HepG2 (cell line): Measurements from ENCODE around the gene MYADML2. TPM values are rescaled to one million over a fixed set of nuclear protein-coding genes. Genes with fewer than 3 reads are reported as not detected.

Source experiments
- GATA4 ChIP-seq: sonication (generic); IDR thresholded peaks from 2 replicates; pipeline ENCODE4 v1.6.1; 2016; ENCODE audit warnings: antibody characterized with exemption, low read depth, borderline replicate concordance
- HOXA7 ChIP-seq: sonication (generic); formaldehyde crosslinking; IDR thresholded peaks from 2 replicates; pipeline ENCODE4 v1.8.1; 2022; ENCODE audit warnings: mild to moderate bottlenecking, missing genetic modification reagents, moderate library complexity
- MTA1 ChIP-seq: sonication (generic); formaldehyde crosslinking; IDR thresholded peaks from 2 replicates; pipeline ENCODE4 v1.4.0; 2020; ENCODE audit warnings: missing genetic modification reagents, mild to moderate bottlenecking, borderline replicate concordance
- NFAT5 ChIP-seq: sonication (generic); formaldehyde crosslinking; IDR thresholded peaks from 2 replicates; pipeline ENCODE4 v1.4.0; 2020; ENCODE audit warnings: missing genetic modification reagents
- RBM22 ChIP-seq: fragments of 200-400 bp; formaldehyde crosslinking; optimal IDR thresholded peaks from 2 replicates; pipeline ENCODE3; 2017; ENCODE audit warnings: mild to moderate bottlenecking, low read length, moderate library complexity
- SAFB2 ChIP-seq: sonication (generic); formaldehyde crosslinking; IDR thresholded peaks from 2 replicates; pipeline ENCODE4 v1.5.1; 2020; ENCODE audit warnings: missing genetic modification reagents, low read depth, mild to moderate bottlenecking, borderline replicate concordance
- ZNF180 ChIP-seq: sonication (generic); formaldehyde crosslinking; IDR thresholded peaks from 2 replicates; pipeline ENCODE4 v1.4.0; 2020; ENCODE audit warnings: low read depth, missing genetic modification reagents, borderline replicate concordance
- ZNF33B ChIP-seq: sonication (generic); formaldehyde crosslinking; IDR thresholded peaks from 2 replicates; pipeline ENCODE4 v1.5.1; 2020; ENCODE audit warnings: mild to moderate bottlenecking, missing genetic modification reagents
- ZNF557 ChIP-seq: sonication (generic); formaldehyde crosslinking; IDR thresholded peaks from 2 replicates; pipeline ENCODE4 v1.4.0; 2020; ENCODE audit warnings: missing genetic modification reagents
- ZNF580 ChIP-seq: IDR thresholded peaks from 2 replicates; pipeline ENCODE4 v1.6.1; 2016; ENCODE audit warnings: low read depth, borderline replicate concordance
- ZNF878 ChIP-seq: sonication (generic); formaldehyde crosslinking; IDR thresholded peaks from 2 replicates; pipeline ENCODE4 v1.8.1; 2023; ENCODE audit warnings: mild to moderate bottlenecking, missing genetic modification reagents, moderate library complexity
- polyA plus RNA-seq, 8 experiments: library from polyadenylated mRNA; depleted of rRNA in 3 of 8; stranded (reverse) in 7 of 8; unstranded in 1 of 8; fragments of >200 nt; fragmentation: Illumina TruSeq in 4 of 8; extraction: Trizol in 4 of 8; gene quantifications; 2 replicates each; pipeline versions ENCODE4 v1.2.1 to v1.2.3, GENCODE V29; 2011 to 2016; ENCODE audit warnings: low read depth in 4 of 8, missing spikeins in 1 of 8, mixed read lengths in 1 of 8; ENCODE audit not compliant: insufficient read depth in 1 of 8
- total RNA-seq, 5 experiments: library from RNA; depleted of rRNA; stranded (reverse); fragments of >200 nt; fragmentation: Illumina TruSeq; extraction: Trizol; gene quantifications; 2 replicates each; pipeline ENCODE4 v1.2.3, GENCODE V29; 2016; ENCODE audit warnings: low read depth in 1 of 5
- TF ChIP-seq, protein P1 (sequence below): IDR thresholded peaks from 2 replicates; pipeline ENCODE4 v1.6.1; 2018; ENCODE audit warnings: missing genetic modification reagents
- TF ChIP-seq, protein P2 (sequence below): sonication (generic); formaldehyde crosslinking; IDR thresholded peaks from 2 replicates; pipeline ENCODE4 v1.9.0; 2021; ENCODE audit warnings: missing genetic modification reagents, borderline replicate concordance
- TF ChIP-seq, protein P3 (sequence below): sonication (generic); formaldehyde crosslinking; IDR thresholded peaks from 2 replicates; pipeline ENCODE4 v1.5.0; 2020; ENCODE audit warnings: missing genetic modification reagents, mild to moderate bottlenecking, borderline replicate concordance

Gene MYADML2
- total and polyA plus RNA-seq, 2 of the 13 experiments (the other 11 are each of a cell fraction or from before 2014, with no cell fraction given) = not detected

DNA sequence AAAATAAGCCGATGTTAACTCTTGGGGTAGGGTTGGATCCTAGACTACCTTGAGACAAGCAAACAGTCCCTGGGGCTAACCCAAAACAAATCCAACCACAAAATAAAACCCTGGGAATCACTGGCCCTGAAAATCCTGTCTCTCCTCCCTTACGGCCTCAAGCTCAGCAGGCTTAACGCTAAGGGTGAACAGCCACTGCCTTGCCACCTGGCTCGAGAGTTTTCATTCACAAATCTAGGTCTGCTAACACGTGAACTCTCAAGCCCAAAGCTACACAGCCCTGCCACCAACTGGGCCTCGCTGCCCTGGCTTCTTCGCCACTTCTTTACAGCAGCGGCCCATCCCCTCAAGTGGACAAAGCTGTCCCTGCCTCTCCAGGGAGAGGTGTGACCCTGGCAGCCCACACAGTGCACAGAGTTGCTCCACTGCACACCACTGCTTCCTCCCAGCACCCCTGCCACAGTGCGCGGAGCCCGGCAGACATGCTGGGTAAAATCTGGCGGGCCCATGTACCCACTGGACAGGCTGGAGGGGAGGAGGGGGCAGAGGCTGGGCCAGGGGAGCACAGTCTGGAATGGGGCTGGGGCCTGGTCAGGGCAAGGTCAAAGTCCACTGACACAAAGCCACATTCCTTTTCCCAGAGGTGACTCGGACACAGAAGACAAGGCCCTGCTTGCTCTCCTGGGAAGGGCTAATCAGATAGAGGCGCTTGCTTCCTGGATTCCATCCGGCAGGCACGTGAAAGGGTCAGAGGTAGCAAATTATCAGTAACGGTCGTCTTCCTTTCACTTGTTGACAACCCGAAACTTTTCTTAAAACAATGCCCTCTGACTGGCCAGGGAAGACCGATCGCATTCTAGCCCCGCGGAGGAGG is 36.8 kb downstream of the MYADML2 start (continued):
- TF ChIP-seq GATA4 = peak; percentile 84; the same call in 1 of the 2 replicates
- no peak for TF ChIP-seq ZNF33B
- 0 out of 2 replicates have a peak, but pooled peaks have one; percentile 41 for TF ChIP-seq ZNF180 (CRISPR knock-in tag)
- TF ChIP-seq NFAT5 (CRISPR knock-in tag) = no peak; the same call in 1 of the 2 replicates
- TF ChIP-seq SAFB2 (CRISPR knock-in tag) = peak; percentile 59; the same call in 1 of the 2 replicates
- peak; percentile 79; the same call in 1 of the 2 replicates for TF ChIP-seq MTA1
- TF ChIP-seq HOXA7 (CRISPR knock-in tag) = no peak
- TF ChIP-seq RBM22 = peak; percentile 83
- TF ChIP-seq ZNF580 (CRISPR knock-in tag) = no peak; the same call in 1 of the 2 replicates
- TF ChIP-seq, protein P1, sequence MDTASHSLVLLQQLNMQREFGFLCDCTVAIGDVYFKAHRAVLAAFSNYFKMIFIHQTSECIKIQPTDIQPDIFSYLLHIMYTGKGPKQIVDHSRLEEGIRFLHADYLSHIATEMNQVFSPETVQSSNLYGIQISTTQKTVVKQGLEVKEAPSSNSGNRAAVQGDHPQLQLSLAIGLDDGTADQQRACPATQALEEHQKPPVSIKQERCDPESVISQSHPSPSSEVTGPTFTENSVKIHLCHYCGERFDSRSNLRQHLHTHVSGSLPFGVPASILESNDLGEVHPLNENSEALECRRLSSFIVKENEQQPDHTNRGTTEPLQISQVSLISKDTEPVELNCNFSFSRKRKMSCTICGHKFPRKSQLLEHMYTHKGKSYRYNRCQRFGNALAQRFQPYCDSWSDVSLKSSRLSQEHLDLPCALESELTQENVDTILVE = peak; percentile 88
- TF ChIP-seq, protein P2, sequence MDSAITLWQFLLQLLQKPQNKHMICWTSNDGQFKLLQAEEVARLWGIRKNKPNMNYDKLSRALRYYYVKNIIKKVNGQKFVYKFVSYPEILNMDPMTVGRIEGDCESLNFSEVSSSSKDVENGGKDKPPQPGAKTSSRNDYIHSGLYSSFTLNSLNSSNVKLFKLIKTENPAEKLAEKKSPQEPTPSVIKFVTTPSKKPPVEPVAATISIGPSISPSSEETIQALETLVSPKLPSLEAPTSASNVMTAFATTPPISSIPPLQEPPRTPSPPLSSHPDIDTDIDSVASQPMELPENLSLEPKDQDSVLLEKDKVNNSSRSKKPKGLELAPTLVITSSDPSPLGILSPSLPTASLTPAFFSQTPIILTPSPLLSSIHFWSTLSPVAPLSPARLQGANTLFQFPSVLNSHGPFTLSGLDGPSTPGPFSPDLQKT = no peak
- TF ChIP-seq, protein P3, sequence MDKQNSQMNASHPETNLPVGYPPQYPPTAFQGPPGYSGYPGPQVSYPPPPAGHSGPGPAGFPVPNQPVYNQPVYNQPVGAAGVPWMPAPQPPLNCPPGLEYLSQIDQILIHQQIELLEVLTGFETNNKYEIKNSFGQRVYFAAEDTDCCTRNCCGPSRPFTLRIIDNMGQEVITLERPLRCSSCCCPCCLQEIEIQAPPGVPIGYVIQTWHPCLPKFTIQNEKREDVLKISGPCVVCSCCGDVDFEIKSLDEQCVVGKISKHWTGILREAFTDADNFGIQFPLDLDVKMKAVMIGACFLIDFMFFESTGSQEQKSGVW = no peak
- no peak; the same call in 1 of the 2 replicates for TF ChIP-seq ZNF557 (CRISPR knock-in tag)
- no peak for TF ChIP-seq ZNF878 (CRISPR knock-in tag)
